ENCODE results near the gene ITGA2B.
"Not testable (repeated sequence)": the region's sequence is repeated elsewhere in the genome, so short reads cannot be mapped to it uniquely, and the experiment has no call there.

DNA sequence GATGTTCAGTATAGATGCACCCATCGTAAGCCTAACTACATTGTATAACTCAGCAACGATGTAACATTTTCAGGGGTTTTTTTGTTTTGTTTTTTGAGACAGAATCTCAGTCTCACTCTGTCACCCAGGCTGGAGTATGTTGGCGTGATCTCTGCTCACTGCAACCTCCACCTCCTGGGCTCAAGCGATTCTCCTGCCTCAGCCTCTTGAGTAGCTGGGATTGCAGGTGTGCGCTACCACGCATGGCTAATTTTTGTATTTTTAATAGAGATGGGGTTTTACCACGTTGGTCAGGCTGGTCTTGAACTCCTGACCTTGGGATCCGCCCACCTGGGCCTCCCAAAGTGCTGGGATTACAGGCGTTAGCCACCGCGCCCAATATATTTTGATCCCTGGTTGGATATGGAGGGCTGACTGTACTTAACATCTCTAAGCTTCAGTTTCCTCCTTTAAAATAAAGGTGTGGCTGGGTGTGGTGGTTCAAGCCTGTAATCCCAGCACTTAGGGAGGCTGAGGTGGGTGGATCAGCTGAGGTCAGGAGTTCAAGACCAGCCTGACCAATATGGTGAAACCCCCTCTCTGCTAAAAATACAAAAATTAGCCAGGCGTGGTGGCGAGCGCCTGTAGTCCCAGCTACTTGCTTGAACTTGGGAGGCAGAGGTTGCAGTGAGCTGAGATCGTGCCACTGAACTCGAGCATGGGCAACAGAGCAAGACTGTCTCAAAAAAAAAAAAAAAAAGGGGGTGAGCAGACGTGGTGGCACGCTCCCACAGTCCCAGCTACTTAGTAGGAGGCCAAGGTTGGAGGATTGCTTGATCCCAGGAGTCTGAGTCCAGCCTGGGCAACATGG, 42.0 kb downstream of the ITGA2B start:
- TF ChIP-seq, protein P1, sequence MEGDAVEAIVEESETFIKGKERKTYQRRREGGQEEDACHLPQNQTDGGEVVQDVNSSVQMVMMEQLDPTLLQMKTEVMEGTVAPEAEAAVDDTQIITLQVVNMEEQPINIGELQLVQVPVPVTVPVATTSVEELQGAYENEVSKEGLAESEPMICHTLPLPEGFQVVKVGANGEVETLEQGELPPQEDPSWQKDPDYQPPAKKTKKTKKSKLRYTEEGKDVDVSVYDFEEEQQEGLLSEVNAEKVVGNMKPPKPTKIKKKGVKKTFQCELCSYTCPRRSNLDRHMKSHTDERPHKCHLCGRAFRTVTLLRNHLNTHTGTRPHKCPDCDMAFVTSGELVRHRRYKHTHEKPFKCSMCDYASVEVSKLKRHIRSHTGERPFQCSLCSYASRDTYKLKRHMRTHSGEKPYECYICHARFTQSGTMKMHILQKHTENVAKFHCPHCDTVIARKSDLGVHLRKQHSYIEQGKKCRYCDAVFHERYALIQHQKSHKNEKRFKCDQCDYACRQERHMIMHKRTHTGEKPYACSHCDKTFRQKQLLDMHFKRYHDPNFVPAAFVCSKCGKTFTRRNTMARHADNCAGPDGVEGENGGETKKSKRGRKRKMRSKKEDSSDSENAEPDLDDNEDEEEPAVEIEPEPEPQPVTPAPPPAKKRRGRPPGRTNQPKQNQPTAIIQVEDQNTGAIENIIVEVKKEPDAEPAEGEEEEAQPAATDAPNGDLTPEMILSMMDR (IDR thresholded peaks at IDR 0.05) = not testable (repeated sequence)
- TF ChIP-seq EP300, POLR2AphosphoS5, POLR2A (IDR thresholded peaks at IDR 0.05): not testable (repeated sequence)

All from upper lobe of left lung (tissue), 4 donors.